ENCODE data around the gene PKD2.

PKD2 gene

GRCh38 chr4:88001871-88002270 lies 5.6 kb upstream of the PKD2 start:
- no peak for TF ChIP-seq CTCF (IDR thresholded peaks at IDR 0.05)
- Histone ChIP-seq H2AFZ (no peak overlapping the region), H3K4me3 (ENCODE audit: low read depth, low read length) (no peak overlapping the region), H3K9me3 (ENCODE audit: control insufficient read depth, low read length) (no peaks in the 10 kb centered on the region), H3K27me3 (ENCODE audit: control insufficient read depth, insufficient read depth, low read length) (no peaks in the 10 kb centered on the region), H3K9ac (no peak overlapping the region), H3K4me1 (no peaks in the 10 kb centered on the region), H3K4me2 (ENCODE audit: low read length) (no peak overlapping the region), H3K79me2 (no peaks in the 10 kb centered on the region), H3K27ac (no peak overlapping the region), H3K36me3 (ENCODE audit: control insufficient read depth, insufficient read depth, low read length) (no peaks in the 10 kb centered on the region)

- no peak overlapping the region for H3K4me2 ChIP-seq (ENCODE audit: low read length)
- no peak overlapping the region for H2AFZ ChIP-seq
- H3K27me3 ChIP-seq (ENCODE audit: control insufficient read depth, insufficient read depth, low read length) = no peaks in the 10 kb centered on the region
- no peaks in the 10 kb centered on the region for H3K4me1 ChIP-seq
- H3K4me3 ChIP-seq (ENCODE audit: low read depth, low read length) = no peak overlapping the region
- H3K79me2 ChIP-seq = no peaks in the 10 kb centered on the region
- TF ChIP-seq CTCF (IDR thresholded peaks at IDR 0.05) = no peak
- H3K9me3 ChIP-seq (ENCODE audit: control insufficient read depth, low read length) = no peaks in the 10 kb centered on the region
- H3K36me3 ChIP-seq (ENCODE audit: control insufficient read depth, insufficient read depth, low read length) = no peaks in the 10 kb centered on the region
- no peak overlapping the region for H3K27ac ChIP-seq
- H3K9ac ChIP-seq = no peak overlapping the region
Measured at GRCh38 chr4:88002786-88003185, 4.6 kb upstream of the PKD2 start.

GRCh38 chr4:88003261-88003660 lies 4.2 kb upstream of the PKD2 start:
- Histone ChIP-seq H3K79me2 (no peaks in the 10 kb centered on the region), H3K36me3 (ENCODE audit: control insufficient read depth, insufficient read depth, low read length) (no peaks in the 10 kb centered on the region), H3K4me2 (ENCODE audit: low read length) (no peak overlapping the region), H2AFZ (no peak overlapping the region), H3K4me3 (ENCODE audit: low read depth, low read length) (no peak overlapping the region), H3K9ac (no peak overlapping the region), H3K9me3 (ENCODE audit: control insufficient read depth, low read length) (no peaks in the 10 kb centered on the region), H3K27ac (no peak overlapping the region), H3K4me1 (no peaks in the 10 kb centered on the region), H3K27me3 (ENCODE audit: control insufficient read depth, insufficient read depth, low read length) (no peaks in the 10 kb centered on the region)
- no peak for TF ChIP-seq CTCF (IDR thresholded peaks at IDR 0.05)

GRCh38 chr4:88005076-88005475 lies 2.4 kb upstream of the PKD2 start:
- Histone ChIP-seq H2AFZ (no peak overlapping the region), H3K4me3 (ENCODE audit: low read depth, low read length) (no peak overlapping the region), H3K9me3 (ENCODE audit: control insufficient read depth, low read length) (no peaks in the 10 kb centered on the region), H3K4me1 (peaks cover 4% of the 10 kb centered on the region), H3K36me3 (ENCODE audit: control insufficient read depth, insufficient read depth, low read length) (no peaks in the 10 kb centered on the region), H3K9ac (no peak overlapping the region), H3K4me2 (ENCODE audit: low read length) (no peak overlapping the region), H3K27me3 (ENCODE audit: control insufficient read depth, insufficient read depth, low read length) (no peaks in the 10 kb centered on the region), H3K79me2 (no peaks in the 10 kb centered on the region), H3K27ac (no peak overlapping the region)
- no peak for TF ChIP-seq CTCF (IDR thresholded peaks at IDR 0.05)

GRCh38 chr4:88005946-88006345 lies 1.5 kb upstream of the PKD2 start:
- Histone ChIP-seq H3K9ac (no peak overlapping the region), H3K36me3 (ENCODE audit: control insufficient read depth, insufficient read depth, low read length) (no peaks in the 10 kb centered on the region), H3K27ac (no peak overlapping the region), H3K4me1 (peaks cover 4% of the 10 kb centered on the region), H3K79me2 (peaks cover 4% of the 10 kb centered on the region), H3K4me2 (ENCODE audit: low read length) (no peak overlapping the region), H3K4me3 (ENCODE audit: low read depth, low read length) (no peak overlapping the region), H3K27me3 (ENCODE audit: control insufficient read depth, insufficient read depth, low read length) (no peaks in the 10 kb centered on the region), H3K9me3 (ENCODE audit: control insufficient read depth, low read length) (no peaks in the 10 kb centered on the region), H2AFZ (no peak overlapping the region)
- no peak for TF ChIP-seq CTCF (IDR thresholded peaks at IDR 0.05)

All from parathyroid adenoma (tissue), 2 donors.